Measurements from ENCODE around the gene GREM1.

- TF ChIP-seq POLR2A (IDR thresholded peaks at IDR 0.05; ENCODE audit: low read depth, low read length) = no peak
- no peak for TF ChIP-seq POLR2AphosphoS5 (IDR thresholded peaks at IDR 0.05; ENCODE audit: low read depth, low read length)
These were observed 48.3 kb downstream of the GREM1 start for GRCh38 chr15:32766101-32766500.
